Sciatic nerve (tissue), 2 donors: ENCODE measurements around the gene MIS18BP1. TPM values are rescaled to one million over a fixed set of nuclear protein-coding genes. Genes with fewer than 3 reads are reported as not detected.
"Not testable (repeated sequence)": the region's sequence is repeated elsewhere in the genome, so short reads cannot be mapped to it uniquely, and the experiment has no call there.

Experiments used
- ATAC-seq: fragments of 200-7000 bp; cut with Tn5 transposase; one replicate; pipeline ENCODE4 v1.9.1; 2020; ENCODE audit warnings: mild to moderate bottlenecking, moderate library complexity
- DNase-seq: peaks from one replicate; pipeline ENCODE4 v3.0.0-alpha.2; 2020; ENCODE audit warnings: low spot score
- intact Hi-C: fragments of 100-400 bp; cut with DNase I; formaldehyde crosslinking; loops from one replicate; pipeline ENCODE4 v1.14.2; 2022
- total RNA-seq: library from RNA; stranded (reverse); fragmentation: NEBNext Ultra II Directional; extraction: Animal tissue kit (Norgen Biotek cat#: 25700); gene quantifications from one replicate; pipeline ENCODE4 v1.2.1, GENCODE V29; 2021
- donor health status: DM: no; HTN: no; CAD: no.
- donor health status: DM: no; HTN: no; CAD: no.

MIS18BP1 gene
- total RNA-seq, 1 donor from 2014 or later: 27.0 TPM

DNA sequence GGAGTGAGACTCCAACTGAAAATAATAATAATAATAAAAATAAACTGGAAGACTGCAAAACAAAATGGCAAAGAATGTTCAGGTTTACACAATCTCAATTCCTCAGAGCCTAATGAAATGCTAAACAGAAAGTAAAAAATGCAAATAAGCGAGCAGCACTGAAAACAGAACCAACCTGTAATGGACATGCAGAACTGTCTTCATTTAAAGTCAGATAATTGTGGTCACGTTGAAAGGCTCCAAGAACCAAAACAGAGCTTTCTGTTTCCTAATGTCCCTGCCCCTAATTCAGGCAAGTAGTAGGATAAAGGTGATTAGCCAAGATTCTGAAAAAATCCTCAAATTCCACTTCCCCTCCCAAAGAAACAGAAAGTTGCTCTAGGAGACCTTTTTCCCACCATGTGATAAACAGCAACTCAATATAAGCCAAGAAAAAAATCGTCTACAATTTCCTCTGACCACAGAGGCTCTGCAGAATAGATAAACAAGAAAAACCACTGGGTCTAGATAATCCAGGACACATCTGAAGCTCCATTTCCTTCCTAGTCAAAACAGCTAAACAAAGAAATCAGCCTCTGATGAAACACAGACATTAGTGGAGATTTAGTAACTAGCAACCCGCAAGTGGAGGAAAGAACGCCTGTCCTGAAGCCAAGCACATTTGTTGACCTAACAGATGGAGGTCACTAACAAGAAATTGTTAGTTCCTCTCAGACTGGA lies 3.0 kb downstream of the MIS18BP1 start:
- DNase-seq (no peak), ATAC-seq (peak; percentile 17)
- intact Hi-C loops: no loop called here

DNA sequence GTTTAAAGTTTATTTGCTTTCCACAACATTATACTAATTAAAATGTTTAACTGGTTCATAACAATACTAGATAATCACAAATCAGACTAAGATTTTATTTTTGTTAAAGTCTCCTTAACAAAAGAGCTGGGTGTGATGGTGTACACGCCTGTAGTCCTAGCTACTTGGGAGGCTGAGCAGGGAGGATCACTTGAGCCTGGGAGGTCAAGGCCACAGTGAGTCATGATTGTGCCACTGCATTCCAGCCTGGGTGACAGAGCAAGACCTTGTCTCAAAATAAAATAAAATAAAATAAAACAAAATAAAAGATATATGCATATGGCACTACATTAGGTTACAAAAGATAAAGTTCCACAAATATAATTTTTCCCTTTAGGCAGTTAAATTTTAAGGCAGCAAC lies 5.6 kb downstream of the MIS18BP1 start:
- intact Hi-C loops: no loop called here
- DNase-seq (no peak), ATAC-seq (no peak)

GRCh38 chr14:45246691-45247090 lies 6.3 kb downstream of the MIS18BP1 start:
- intact Hi-C loops: no loop called here
- DNase-seq (no peak), ATAC-seq (no peak)

GRCh38 chr14:45246151-45246550 lies 6.9 kb downstream of the MIS18BP1 start:
- DNase-seq (no peak), ATAC-seq (no peak)
- intact Hi-C loops: no loop called here

DNA sequence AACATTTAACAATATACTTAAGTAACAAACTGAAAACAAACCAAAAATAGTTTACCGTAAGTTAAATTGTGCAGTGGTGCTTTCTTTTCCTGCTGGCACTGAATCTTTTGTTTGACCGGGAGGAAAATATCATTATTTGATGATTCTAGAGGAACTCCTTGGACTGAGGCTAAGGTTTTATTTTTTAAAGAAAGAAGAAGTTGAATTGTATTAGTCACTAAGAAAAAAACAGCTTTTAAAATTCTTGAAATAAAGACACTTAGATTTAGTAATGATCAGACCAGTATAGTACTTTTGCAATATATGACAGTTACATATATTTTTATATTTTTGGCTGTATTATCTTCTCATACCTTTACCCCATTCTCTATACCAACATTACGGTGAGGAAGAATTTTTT lies 10.3 kb downstream of the MIS18BP1 start:
- DNase-seq (no peak), ATAC-seq (no peak)
- intact Hi-C loops: no loop called here

DNA sequence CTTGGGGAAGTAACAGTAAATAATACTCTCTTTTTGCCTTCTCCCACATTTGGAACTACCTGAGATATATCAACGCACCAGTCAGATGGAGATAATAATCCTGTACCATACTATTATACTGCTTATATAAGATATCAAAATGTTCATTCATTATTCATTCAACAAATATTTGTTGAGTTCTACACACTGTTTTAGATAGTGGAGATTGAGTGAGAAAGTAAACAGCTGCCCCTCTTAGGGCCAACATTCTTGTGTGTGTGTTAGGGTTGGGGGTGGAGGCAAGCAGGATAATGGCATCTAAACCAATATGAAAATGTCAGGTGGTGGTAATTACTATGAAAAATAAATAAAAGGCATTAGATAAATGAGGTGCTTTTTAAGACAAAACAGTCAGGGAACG lies 14.0 kb downstream of the MIS18BP1 start:
- intact Hi-C loops: no loop called here
- ATAC-seq: no peak
- no peak for DNase-seq

- DNase-seq (no peak), ATAC-seq (no peak)
- intact Hi-C loops: no loop called here
Observed at GRCh38 chr14:45227566-45227965, 25.4 kb downstream of the MIS18BP1 start.

GRCh38 chr14:45222485-45223262 lies 30.3 kb downstream of the MIS18BP1 start:
- ATAC-seq (no peak), DNase-seq (no peak)
- intact Hi-C loops: no loop called here

DNA sequence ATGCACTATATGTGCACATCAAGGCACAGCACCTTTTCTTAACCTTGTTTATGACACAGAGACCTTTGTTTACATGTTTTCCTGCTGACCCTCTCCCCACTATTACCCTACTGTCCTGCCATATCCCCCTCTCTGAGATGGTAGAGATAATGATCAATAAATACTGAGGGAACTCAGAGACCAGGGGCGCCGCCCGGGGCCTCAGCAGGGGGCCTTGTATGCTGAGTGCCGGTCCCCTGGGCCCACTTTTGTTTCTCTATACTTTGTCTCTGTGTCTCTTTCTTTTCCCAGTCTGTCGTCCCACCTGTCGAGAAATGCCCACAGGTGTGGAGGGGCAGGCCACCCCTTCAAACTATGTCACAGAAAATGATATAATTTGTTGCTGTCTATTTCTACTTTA lies 38.7 kb downstream of the MIS18BP1 start:
- intact Hi-C loops, DNase-seq, ATAC-seq: not testable (repeated sequence)

- DNase-seq, intact Hi-C loops, ATAC-seq: not testable (repeated sequence)
Observed at GRCh38 chr14:45213716-45214115, 39.3 kb downstream of the MIS18BP1 start.

DNA sequence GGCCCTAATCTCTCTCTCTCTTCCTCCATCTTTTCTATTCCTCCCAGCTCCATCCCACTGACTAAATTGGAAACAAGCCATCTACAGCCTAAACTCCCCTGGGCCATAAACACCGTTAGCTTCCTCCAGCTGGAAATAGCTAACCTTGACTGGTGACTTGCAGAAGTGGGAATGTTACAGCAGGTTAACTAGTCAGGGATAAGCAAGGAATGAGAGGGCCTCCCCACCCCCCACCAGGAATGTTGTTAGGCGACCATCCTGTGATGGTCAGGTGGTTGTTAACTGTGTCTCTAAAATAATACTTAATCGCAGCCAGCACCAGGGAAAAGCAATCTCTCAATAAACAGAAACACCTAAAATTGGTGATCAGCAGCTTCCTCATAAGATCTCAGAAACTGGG lies 40.8 kb downstream of the MIS18BP1 start:
- ATAC-seq (no peak), DNase-seq (no peak)
- intact Hi-C loops: no loop called here

DNA sequence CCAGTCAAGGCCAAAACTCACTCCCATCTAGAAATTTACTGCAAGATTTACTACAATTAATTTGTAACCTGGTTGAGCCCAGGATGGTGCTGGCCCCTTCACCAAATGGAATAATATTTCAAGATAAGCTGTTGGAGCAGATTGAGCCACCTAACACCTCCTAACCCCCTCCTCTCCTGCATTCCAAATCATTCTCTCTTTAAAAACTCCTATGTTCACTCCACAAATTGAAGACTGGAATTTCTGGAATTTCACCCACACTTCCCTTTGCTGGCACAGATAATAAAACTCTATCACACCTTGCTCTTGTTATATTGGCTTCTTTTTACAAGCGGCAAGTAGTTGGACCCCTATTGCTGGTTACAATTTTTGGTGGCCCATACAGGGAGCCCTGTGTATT lies 41.7 kb downstream of the MIS18BP1 start:
- intact Hi-C loops: no loop called here
- DNase-seq: no peak

DNA sequence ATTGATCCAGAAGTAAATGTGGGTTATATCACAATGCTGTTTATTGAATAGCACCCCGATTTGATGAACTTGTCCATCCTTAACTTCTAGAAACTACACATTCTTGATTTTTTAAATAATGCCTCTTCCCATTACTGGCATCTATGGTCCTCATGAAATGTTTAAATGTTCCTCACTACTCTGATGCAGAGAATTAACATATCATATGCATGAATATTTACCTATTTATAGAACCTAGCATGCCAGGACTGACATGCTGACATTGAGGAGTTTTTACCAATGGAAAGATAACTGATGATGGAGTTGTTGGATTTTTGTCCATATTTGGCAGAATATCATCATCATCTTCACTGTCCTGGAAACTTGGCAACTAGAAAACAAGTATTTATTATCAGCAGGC lies 42.8 kb downstream of the MIS18BP1 start:
- DNase-seq (no peak), ATAC-seq (no peak)
- intact Hi-C loops: no loop called here

More for the DNA sequence above, 41.7 kb downstream of the MIS18BP1 start:
- no peak for ATAC-seq

- intact Hi-C loops: no loop called here
- ATAC-seq (no peak), DNase-seq (no peak)
Observed at GRCh38 chr14:45204241-45204640, 48.8 kb downstream of the MIS18BP1 start.

DNA sequence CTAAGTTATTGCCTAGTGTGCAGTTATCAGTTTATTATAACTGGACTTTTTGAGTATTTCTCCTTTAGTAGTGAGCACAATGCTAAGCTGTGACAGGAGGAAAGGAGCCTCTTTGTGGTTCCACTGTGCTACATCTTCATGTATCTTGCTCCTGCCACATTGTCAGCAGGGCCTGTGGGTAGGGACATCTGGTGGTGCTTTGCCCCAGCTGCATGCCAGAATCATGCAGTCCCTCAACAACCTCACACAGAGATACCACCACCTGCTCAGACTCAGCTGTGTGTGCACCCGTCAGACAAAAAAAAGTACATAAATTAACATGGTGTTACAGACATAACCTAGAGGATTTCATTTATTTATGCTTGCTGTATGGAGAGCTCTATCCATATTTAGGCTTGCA lies 51.1 kb downstream of the MIS18BP1 start:
- DNase-seq (no peak), ATAC-seq (no peak)
- intact Hi-C loops: no loop called here

DNA sequence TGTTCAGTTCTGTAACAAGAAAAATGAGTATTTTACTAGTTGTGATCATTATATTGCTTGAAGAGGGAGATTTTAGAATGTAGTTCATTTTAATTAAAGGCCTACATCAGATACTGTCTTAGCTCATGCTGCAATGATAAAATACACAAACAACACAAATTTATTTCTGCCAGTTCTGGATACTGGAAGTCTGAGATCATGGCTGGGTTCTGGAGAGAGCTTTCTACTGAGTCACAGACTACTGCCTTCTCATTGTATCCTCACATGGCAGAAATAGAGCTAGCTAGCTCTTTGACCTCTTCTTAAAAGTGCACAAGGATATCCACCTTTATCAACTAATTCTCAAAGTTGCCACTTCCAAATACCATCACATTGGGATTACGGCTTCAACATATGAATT lies 53.8 kb downstream of the MIS18BP1 start:
- ATAC-seq: no peak
- intact Hi-C loops: no loop called here
- DNase-seq: no peak

DNA sequence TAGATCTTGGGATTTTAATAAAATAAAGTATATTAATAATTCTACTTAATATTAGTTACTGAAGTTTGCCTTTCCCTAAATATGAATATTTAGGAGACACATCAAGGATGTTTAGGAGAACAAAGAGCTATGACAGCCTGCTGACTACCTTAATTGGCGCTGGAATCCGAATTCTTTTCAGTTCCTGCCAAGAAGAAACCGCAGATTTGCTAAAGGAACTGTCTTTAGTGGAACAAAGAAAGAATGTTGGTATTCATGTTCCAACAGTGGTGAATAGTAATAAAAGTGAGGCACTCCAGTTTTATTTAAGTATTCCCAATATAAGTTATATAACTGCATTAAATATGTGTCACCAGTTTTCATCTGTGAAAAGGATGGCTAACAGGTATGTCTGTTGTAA lies 54.5 kb downstream of the MIS18BP1 start:
- ATAC-seq (no peak), DNase-seq (no peak)
- intact Hi-C loops: no loop called here

DNA sequence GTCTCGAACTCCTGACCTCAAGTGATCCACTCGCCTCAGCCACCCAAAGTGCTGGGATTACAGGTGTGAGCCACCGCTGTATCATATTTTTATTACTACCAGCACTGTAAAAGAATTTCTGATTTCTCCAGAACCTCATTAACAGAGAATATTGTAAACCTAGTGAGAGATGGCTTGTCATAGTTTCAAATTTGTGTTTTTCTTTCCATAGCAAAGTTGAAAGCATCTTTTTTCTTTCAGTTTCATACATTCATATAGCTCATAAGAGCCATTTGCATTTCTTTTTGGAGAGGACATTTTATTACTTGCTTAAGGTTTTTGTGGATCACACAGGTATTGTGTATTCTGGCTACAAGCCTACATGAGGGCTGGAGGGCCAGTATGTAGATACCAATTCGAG lies 58.0 kb downstream of the MIS18BP1 start:
- intact Hi-C loops: no loop called here
- ATAC-seq (no peak), DNase-seq (no peak)

GRCh38 chr14:45185100-45185814 lies 67.7 kb downstream of the MIS18BP1 start:
- ATAC-seq (no peak), DNase-seq (no peak)
- intact Hi-C loops: no loop called here

DNA sequence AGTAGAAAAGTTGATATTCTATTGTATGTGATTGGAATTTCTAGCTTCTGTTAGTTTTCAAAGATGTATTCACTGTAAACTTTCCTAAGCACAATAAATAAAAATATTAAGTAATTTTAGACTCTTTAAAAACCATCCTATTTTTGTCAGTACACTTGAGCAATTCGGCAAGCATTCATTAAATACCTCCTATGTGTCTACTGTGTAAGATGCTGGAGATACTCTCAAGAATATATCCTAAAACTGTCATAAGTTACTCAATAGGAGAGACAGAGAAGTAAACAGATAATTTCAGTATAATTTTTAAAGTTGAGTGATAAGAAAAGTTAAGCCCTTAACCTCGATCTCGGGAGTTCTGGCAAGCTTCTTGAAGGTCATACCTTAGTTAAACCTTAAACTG lies 71.2 kb downstream of the MIS18BP1 start:
- ATAC-seq: no peak
- intact Hi-C loops: no loop called here
- no peak for DNase-seq
